NB4 (cell line): Measurements from ENCODE around the gene KIF16B.

ENCODE experiments used
- CTCF ChIP-seq: IDR thresholded peaks from one replicate; pipeline ENCODE4 v1.5.1; 2012; ENCODE audit warnings: low read depth, low read length
- MAX ChIP-seq: IDR thresholded peaks from 2 replicates; pipeline ENCODE4 v1.6.1; 2011; ENCODE audit warnings: low read depth, low read length
- POLR2A ChIP-seq: IDR thresholded peaks from 2 replicates; pipeline ENCODE4 v1.6.1; 2011; ENCODE audit warnings: mild to moderate bottlenecking; ENCODE audit not compliant: insufficient read length; ENCODE audit errors: extremely low read depth

- TF ChIP-seq MAX (no peak), CTCF (no peak), POLR2A (no peak)
These were observed 42.0 kb upstream of the KIF16B start for GRCh38 chr20:16615199-16615598.
